ENCODE data around the gene AGAP9.
"Not testable (repeated sequence)": the region's sequence is repeated elsewhere in the genome, so short reads cannot be mapped to it uniquely, and the experiment has no call there.

The AGAP9 gene

GRCh38 chr10:47458466-47459154, 64.8 kb downstream of the AGAP9 start:
- H3K27ac Mint-ChIP-seq = no peak overlapping the region
- no peak overlapping the region for H3K4me3 Mint-ChIP-seq
- no peaks in the 10 kb centered on the region for H3K27me3 Mint-ChIP-seq (ENCODE audit: low read depth)
- no peak for TF ChIP-seq CTCF (IDR thresholded peaks at IDR 0.05; ENCODE audit: unreplicated experiment in 3 of 3)
- H3K9me3 Mint-ChIP-seq = no peaks in the 10 kb centered on the region
- H3K4me1 Mint-ChIP-seq = peaks cover 23% of the 10 kb centered on the region
- no peaks in the 10 kb centered on the region for H3K36me3 Mint-ChIP-seq (ENCODE audit: low read depth)

GRCh38 chr10:47457826-47458225, 65.6 kb downstream of the AGAP9 start:
- no peak for TF ChIP-seq CTCF (IDR thresholded peaks at IDR 0.05; ENCODE audit: unreplicated experiment in 3 of 3)

DNA sequence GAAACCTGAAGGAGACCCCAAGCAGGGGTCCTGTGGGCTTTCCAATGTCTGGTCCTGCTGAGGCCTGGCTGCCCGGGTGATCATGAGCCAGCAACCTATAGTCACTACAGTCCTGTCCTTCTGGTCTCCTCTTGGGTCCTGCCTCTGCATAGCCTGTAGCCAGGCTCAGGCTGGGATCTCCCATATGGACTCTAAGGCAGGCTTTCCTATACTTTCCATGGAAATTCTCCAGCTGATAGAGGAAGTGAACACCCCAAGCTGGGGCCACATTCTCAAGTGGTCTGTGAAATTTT, 66.0 kb downstream of the AGAP9 start:
- Mint-ChIP-seq H3K27me3 (ENCODE audit: low read depth) (no peaks in the 10 kb centered on the region), H3K36me3 (ENCODE audit: low read depth) (no peaks in the 10 kb centered on the region), H3K4me3 (no peak overlapping the region), H3K27ac (no peak overlapping the region), H3K4me1 (peaks cover 30% of the 10 kb centered on the region), H3K9me3 (no peaks in the 10 kb centered on the region)
- TF ChIP-seq CTCF (IDR thresholded peaks at IDR 0.05; ENCODE audit: unreplicated experiment in 3 of 3) = no peak

More at GRCh38 chr10:47457826-47458225, 65.6 kb downstream of the AGAP9 start:
- Mint-ChIP-seq H3K36me3 (ENCODE audit: low read depth) (no peaks in the 10 kb centered on the region), H3K27ac (no peak overlapping the region), H3K9me3 (no peaks in the 10 kb centered on the region), H3K4me1 (peaks cover 29% of the 10 kb centered on the region), H3K4me3 (no peak overlapping the region), H3K27me3 (ENCODE audit: low read depth) (no peaks in the 10 kb centered on the region)

GRCh38 chr10:47456794-47457527, 66.5 kb downstream of the AGAP9 start:
- TF ChIP-seq CTCF (IDR thresholded peaks at IDR 0.05; ENCODE audit: unreplicated experiment in 3 of 3) = no peak
- H3K36me3 Mint-ChIP-seq (ENCODE audit: low read depth) = no peaks in the 10 kb centered on the region
- H3K4me3 Mint-ChIP-seq = no peak overlapping the region
- H3K4me1 Mint-ChIP-seq = peaks cover 32% of the 10 kb centered on the region
- H3K9me3 Mint-ChIP-seq = no peaks in the 10 kb centered on the region
- no peaks in the 10 kb centered on the region for H3K27me3 Mint-ChIP-seq (ENCODE audit: low read depth)
- peak overlapping the region in 2 of 3 experiments; percentile 38 to 62 for H3K27ac Mint-ChIP-seq

GRCh38 chr10:47456079-47456785, 67.2 kb downstream of the AGAP9 start:
- Mint-ChIP-seq H3K4me3 (no peak overlapping the region), H3K36me3 (ENCODE audit: low read depth) (no peaks in the 10 kb centered on the region), H3K27me3 (ENCODE audit: low read depth) (no peaks in the 10 kb centered on the region), H3K27ac (peak overlapping the region in 2 of 3 experiments; percentile 38 to 62), H3K9me3 (no peaks in the 10 kb centered on the region), H3K4me1 (peaks cover 32% of the 10 kb centered on the region)
- no peak for TF ChIP-seq CTCF (IDR thresholded peaks at IDR 0.05; ENCODE audit: unreplicated experiment in 3 of 3)

GRCh38 chr10:47455350-47456078, 67.9 kb downstream of the AGAP9 start:
- peaks cover 28% of the 10 kb centered on the region for H3K4me1 Mint-ChIP-seq
- not testable (repeated sequence) for H3K9me3 Mint-ChIP-seq; H3K27me3 Mint-ChIP-seq (ENCODE audit: low read depth); H3K4me3 Mint-ChIP-seq; H3K36me3 Mint-ChIP-seq (ENCODE audit: low read depth)
- H3K27ac Mint-ChIP-seq = peak overlapping the region in 2 of 3 experiments; percentile 2 to 9
